Adrenal gland (tissue), 5 donors: ENCODE measurements around the gene PLEKHA5.

ENCODE experiments used
- POLR2A ChIP-seq, 2 donors: fragments of 450-650 bp; IDR thresholded peaks; one replicate each; pipeline ENCODE4 v1.6.1; 2017; ENCODE audit warnings: antibody characterized with exemption in 2 of 2, mild to moderate bottlenecking in 2 of 2, moderate library complexity in 1 of 2
- TF ChIP-seq, protein P1 (sequence below), 6 experiments: fragments of 450-650 bp in 4 of 6; fragments of 200-600 bp in 2 of 6; sonication (generic) in 1 of 6; IDR thresholded peaks; 1 replicate in 5 of 6; 2 replicates in 1 of 6; pipeline versions ENCODE4 v1.5.1 to v1.8.0; 2016 to 2021; ENCODE audit warnings: antibody characterized with exemption in 6 of 6, mild to moderate bottlenecking in 2 of 6, moderate library complexity in 1 of 6
- donor health status: DM: no; HTN: no; CAD: no.

DNA sequence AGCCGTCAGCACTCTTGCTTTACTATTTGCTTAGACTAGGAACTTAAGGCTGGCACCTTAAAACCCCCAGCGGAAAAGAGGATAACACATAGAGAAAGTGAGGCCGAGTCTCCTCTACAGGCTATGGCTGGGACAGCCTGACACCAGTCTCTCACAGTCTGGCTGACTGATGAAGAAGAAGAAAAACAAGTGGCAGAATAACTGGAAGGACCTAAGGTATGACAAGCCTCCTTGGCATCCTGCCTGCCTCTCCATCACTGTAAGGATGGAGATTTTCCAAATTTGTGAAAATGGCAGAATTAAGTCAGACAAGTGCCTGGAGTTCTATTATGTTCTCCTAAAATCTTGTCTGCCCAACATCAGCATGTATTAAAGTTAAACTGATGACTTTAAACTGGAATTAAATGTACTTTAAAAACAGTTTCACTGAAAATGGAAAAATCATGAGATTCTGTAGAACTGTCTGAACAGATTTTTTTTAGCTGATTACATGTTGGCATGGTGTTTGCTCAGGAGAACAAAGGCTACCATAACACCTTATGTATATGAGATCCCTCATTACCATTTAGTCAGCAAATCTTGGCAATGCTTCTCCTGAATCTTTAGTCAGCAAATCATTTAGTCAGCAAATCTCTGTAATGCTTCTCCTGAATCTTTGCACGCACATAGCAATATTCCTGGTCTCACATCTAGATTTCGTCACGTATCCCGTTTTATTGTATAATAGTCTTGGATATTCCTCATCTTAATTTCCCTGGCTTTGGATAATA is 169.5 kb downstream of the PLEKHA5 start:
- TF ChIP-seq, protein P1, sequence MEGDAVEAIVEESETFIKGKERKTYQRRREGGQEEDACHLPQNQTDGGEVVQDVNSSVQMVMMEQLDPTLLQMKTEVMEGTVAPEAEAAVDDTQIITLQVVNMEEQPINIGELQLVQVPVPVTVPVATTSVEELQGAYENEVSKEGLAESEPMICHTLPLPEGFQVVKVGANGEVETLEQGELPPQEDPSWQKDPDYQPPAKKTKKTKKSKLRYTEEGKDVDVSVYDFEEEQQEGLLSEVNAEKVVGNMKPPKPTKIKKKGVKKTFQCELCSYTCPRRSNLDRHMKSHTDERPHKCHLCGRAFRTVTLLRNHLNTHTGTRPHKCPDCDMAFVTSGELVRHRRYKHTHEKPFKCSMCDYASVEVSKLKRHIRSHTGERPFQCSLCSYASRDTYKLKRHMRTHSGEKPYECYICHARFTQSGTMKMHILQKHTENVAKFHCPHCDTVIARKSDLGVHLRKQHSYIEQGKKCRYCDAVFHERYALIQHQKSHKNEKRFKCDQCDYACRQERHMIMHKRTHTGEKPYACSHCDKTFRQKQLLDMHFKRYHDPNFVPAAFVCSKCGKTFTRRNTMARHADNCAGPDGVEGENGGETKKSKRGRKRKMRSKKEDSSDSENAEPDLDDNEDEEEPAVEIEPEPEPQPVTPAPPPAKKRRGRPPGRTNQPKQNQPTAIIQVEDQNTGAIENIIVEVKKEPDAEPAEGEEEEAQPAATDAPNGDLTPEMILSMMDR (IDR thresholded peaks at IDR 0.05), result no peak
- TF ChIP-seq POLR2A (IDR thresholded peaks at IDR 0.05), result no peak
